Thyroid gland (tissue), 4 donors: Measurements from ENCODE around the gene RNF17.

Source experiments
- CTCF ChIP-seq, 6 experiments: fragments of 200-600 bp in 3 of 6; fragments of 450-650 bp in 3 of 6; sonication (generic) in 3 of 6; IDR thresholded peaks; one replicate each; pipeline ENCODE4 v1.5.1; 2016 to 2019; ENCODE audit warnings: antibody characterized with exemption in 6 of 6, mild to moderate bottlenecking in 2 of 6, inconsistent platforms in 1 of 6, moderate library complexity in 1 of 6
- POLR2A ChIP-seq, 2 donors: fragments of 450-650 bp; IDR thresholded peaks; one replicate each; pipeline ENCODE4 v1.6.1; 2017; ENCODE audit warnings: antibody characterized with exemption in 2 of 2, mild to moderate bottlenecking in 2 of 2, moderate library complexity in 1 of 2

GRCh38 chr13:24899601-24900000, 135.6 kb downstream of the RNF17 start:
- no peak for TF ChIP-seq POLR2A (IDR thresholded peaks at IDR 0.05)
- no peak for TF ChIP-seq CTCF (IDR thresholded peaks at IDR 0.05)
